Activated CD8-positive, alpha-beta memory T cell treated with anti-CD3 and anti-CD28 coated beads, Interleukin-2, amount 50 U/mL, for 48 hours (primary cell): ENCODE data around the gene TBCEL.
"Not testable (repeated sequence)": the region's sequence is repeated elsewhere in the genome, so short reads cannot be mapped to it uniquely, and the experiment has no call there.

Experiments
- DNase-seq: peaks from one replicate; pipeline ENCODE4 v3.0.0-alpha.2; 2020

The TBCEL gene

GRCh38 chr11:121023848-121024751, at the start of gene TBCEL:
TSS of gene TBCEL (plus strand) at chr11:121024102. CDS start at chr11:121045691, 21,589 bp downstream.
- peak; percentile 90 for DNase-seq

DNA sequence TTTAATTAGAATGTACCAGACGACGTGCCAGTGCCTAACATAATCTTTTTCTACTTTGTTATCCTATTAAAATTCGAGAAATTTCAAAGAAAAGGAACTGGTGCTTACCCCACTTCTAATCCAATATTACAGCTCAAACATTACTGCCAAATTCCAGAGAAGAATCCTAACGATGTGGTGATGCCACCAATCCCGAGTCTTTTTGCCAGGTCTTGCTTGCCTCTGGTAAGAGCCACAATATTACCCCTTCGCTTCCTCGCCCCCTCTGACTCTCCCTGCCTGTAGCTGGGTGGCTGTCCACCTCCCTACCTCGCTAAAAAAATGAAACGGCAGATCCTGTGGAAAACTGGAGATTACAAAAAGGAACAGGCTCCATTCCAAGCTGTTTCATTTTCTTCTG, 49.4 kb upstream of the TBCEL start:
- no peak for DNase-seq

DNA sequence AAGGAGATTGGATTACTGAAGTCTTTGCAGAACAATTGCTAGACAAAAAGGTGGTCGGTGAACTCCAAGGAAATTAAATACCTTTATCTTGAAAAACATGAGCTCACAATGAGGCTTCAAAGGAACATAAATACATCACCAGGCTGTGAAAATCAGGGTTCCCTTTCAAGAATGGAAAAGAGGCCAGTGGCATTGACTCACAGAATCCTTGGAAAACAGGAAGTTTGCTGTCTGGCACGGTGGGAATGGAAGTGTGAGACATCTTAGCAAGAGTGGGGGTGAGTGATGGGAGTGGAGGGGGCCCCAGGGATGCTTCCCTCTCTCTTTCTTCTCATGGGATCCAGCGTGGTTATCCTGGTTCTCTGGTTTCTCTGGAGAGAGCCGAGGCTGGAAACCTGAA, 48.9 kb upstream of the TBCEL start:
- no peak for DNase-seq

DNA sequence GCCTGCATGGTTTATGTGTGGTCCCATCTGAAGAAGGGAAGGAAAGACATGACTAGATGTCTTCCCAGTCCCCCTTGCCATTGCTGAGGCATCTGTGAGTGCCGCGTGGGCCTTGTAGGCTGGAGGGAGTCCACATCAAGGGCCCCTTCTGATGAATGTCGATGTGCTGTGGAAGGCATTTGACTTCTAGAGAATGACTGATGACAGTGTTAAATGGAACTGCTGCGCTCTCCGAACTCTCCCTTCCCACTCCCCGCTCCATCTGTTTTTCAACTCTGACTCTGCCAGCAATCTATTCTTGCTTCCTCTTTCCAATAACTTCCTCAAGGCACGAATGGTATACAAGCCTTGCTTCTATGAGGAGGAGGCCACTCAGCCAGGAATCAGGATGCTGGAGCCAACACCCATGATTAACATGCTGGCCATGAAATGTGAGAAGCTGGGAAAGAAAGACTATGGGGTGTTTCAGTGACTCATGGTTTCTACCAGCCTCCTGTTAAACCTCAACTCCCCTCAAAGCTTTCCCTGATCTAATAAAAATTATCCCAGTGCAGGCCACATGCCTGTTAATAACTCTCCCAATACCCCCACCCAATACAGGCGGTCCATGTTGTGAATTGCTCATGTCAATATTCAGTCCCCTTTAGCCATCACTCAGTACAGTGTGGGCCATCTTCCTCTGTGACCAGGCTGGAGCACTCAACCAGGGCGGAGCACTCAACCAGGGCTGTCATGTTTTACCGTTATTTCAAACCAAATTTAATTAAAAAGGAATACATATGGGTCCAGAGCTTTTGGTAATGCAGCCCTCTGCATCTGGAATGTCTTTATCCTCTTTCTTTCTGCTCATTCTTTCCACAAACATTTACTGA, 46.4 kb upstream of the TBCEL start:
- no peak for DNase-seq

GRCh38 chr11:120978701-120979100, 45.2 kb upstream of the TBCEL start:
- no peak for DNase-seq

GRCh38 chr11:120985718-120986569, 38.0 kb upstream of the TBCEL start:
- peak; percentile 59 for DNase-seq

GRCh38 chr11:120988603-120989002, 35.3 kb upstream of the TBCEL start:
- DNase-seq, result no peak

GRCh38 chr11:120991830-120992686, 31.8 kb upstream of the TBCEL start:
- no peak for DNase-seq

- DNase-seq, result no peak
Measured at GRCh38 chr11:120994091-120994859, 29.6 kb upstream of the TBCEL start.

DNA sequence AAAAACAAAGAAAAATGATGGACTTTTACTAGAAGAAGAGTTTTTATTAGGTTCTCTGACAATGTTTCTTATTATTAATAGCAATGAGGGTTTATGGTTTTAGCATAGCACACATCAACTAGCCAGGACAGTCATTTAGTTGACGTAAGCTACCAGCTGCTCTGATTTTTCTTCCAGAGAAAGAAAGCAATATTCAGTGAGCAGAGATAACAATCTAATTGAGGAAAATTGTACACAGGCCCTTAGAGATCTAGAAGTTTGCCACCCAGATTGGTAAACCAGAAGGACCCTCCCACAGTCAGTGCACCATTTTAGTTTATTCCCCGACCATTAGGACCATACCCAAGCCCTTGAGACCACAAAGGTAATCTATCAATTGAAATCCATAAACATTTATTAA, 28.7 kb upstream of the TBCEL start:
- DNase-seq, result no peak

DNA sequence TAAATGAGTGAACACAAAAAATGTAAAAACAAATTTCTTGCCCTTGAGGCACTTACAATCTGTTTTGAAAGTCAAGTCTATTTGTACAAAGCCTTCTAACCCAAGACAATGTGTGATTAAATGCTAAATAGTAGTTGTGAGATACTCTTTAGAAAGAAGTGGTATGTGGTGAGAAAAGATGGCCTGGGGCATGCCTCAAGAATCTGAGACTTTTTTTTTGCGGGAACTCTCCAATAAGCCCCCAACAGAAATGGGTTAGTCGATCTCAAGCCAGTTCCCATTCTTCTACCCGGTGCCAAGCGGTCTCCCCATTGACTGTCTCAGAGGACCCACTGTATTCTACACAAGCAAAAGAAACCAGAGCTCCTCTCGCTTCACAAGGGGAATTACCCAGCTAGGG, 26.9 kb upstream of the TBCEL start:
- no peak for DNase-seq

DNA sequence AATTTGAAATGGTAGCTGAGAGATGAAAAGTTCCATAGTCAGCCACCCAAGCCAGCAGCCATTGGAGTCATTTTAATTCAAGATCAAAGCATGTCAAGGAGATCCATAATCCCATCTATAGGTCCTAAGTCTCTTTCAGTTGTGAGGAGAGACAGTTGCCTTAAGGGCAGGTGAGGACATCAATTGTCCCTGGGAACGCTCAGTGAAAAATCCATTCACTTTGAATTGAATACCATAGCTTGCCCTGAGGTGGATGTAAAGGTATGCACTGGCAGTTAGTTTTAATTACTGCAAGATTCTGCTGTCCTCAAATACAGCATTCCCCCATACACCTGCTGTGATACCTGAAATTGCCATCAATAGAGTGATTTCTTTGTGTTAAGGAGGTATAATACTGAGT, 25.3 kb upstream of the TBCEL start:
- DNase-seq, result no peak

DNA sequence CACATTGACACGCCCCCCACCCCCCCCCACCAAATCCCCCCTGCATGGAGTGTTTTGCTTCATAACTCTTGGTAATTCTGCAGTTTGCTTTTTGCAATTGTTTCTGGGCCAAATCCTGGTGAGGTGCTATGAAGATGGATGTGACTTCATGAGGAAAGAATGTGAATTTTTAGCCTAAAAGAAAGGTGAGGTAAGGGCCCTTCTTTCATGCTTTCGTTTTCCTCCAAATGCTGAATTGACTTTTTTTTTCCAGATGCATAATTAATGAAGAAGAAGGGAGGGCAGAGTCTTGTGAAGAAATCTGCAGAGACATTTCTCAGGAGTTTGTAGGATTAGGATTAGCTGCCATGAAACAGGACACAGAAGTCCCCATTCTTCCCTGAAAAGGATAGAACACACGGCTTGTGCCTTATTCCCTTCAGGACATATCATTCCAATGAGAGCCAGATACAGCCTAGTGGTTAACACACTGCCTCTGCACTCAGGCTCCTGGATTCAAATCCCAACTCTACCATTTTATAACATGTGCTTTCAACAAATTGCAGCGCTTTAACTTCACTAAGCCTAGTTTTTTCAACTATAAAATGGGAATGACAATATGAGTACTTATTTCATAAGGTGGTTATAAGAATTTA, 19.6 kb upstream of the TBCEL start:
- DNase-seq, result no peak

GRCh38 chr11:121006922-121007321, 17.0 kb upstream of the TBCEL start:
- no peak for DNase-seq

GRCh38 chr11:121008551-121008950, 15.4 kb upstream of the TBCEL start:
- DNase-seq, result no peak

GRCh38 chr11:121012091-121012490, 11.8 kb upstream of the TBCEL start:
- no peak for DNase-seq

DNA sequence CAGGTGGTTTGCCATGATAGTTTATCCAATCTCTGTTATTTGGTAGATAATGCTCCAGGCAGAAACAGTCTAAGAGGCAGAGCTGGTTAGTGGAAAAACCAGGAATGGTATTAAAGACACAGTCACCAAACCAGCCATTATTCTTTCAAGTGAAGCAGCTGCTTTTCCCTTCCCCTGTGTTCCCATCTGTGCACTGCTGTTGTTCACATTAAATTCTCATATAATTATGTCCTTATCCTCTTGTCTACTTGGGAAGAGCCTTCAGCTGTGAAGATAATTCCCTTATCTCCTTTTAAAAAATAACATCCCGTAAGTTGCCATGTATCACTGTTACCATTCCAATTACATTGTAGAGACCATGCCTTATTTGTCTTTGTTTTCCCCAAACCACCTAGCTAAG, 5.2 kb upstream of the TBCEL start:
- no peak for DNase-seq

DNA sequence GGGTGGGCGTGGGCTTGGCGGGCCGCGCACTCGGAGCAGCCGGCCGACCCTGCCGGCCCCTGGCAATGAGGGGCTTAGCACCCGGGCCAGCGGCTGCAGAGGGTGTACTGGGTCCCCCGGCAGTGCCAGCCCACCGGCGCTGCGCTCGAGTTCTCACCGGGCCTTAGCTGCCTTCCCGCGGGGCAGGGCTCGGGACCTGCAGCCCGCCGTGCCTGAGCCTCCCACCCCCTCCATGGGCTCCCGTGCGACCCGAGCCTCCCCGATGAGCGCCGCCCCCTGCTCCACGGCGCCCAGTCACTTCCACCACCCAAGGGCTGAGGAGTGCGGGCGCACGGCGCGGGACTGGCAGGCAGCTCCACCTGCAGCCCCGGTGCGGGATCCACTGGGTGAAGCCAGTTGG, 2.2 kb upstream of the TBCEL start:
- not testable (repeated sequence) for DNase-seq

DNA sequence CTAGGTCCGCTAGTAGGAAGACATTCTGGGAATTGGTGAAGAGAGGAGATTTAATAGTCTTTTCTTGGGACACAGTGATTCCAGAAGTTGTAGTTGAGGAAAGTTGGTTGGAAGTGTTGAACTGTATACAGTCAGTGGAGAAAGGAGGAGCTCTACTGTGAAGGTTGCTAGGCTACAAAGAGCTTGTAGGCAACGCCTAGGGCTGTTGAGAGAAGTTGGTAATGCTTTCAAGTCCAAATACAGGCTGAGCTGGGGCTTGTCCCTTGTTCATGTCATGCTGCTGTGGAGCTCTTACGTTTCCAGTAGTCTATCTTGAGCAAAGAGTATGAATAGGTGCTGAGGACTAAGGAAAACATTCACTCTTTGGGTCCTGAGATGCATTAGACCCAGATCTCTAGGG, 1.1 kb downstream of the TBCEL start:
- DNase-seq, result no peak

- no peak for DNase-seq
Measured at GRCh38 chr11:121029153-121029552, 5.3 kb downstream of the TBCEL start.
